Ishikawa (cell line): ENCODE data around the gene ZNF385C.

ENCODE experiments used
- CEBPB ChIP-seq: IDR thresholded peaks from 2 replicates; pipeline ENCODE4 v1.6.1; 2012
- CREB1 ChIP-seq: IDR thresholded peaks from 2 replicates; pipeline ENCODE4 v1.6.1; 2012; ENCODE audit warnings: low read depth
- EP300 ChIP-seq: IDR thresholded peaks from 2 replicates; pipeline ENCODE4 v1.6.1; 2012; ENCODE audit warnings: borderline replicate concordance
- FOXM1 ChIP-seq: IDR thresholded peaks from 2 replicates; pipeline ENCODE4 v1.6.1; 2012; ENCODE audit warnings: low read depth, borderline replicate concordance
- RAD21 ChIP-seq: IDR thresholded peaks from 2 replicates; pipeline ENCODE4 v1.6.1; 2012; ENCODE audit warnings: low read depth
- TAF1 ChIP-seq: IDR thresholded peaks from 2 replicates; pipeline ENCODE4 v1.6.1; 2012; ENCODE audit warnings: low read depth, mild to moderate bottlenecking
- TCF12 ChIP-seq: IDR thresholded peaks from 2 replicates; pipeline ENCODE4 v1.6.1; 2012; ENCODE audit warnings: low read depth
- YY1 ChIP-seq: IDR thresholded peaks from 2 replicates; pipeline ENCODE4 v1.6.1; 2012; ENCODE audit warnings: low read depth
- ZBTB7A ChIP-seq: IDR thresholded peaks from 2 replicates; pipeline ENCODE4 v1.6.1; 2012; ENCODE audit warnings: low read depth
- TF ChIP-seq, protein P1 (sequence below): IDR thresholded peaks from 2 replicates; pipeline ENCODE4 v1.6.1; 2012
- TF ChIP-seq, protein P2 (sequence below): IDR thresholded peaks from 2 replicates; pipeline ENCODE4 v1.6.1; 2012; ENCODE audit warnings: low read depth, mild to moderate bottlenecking

DNA sequence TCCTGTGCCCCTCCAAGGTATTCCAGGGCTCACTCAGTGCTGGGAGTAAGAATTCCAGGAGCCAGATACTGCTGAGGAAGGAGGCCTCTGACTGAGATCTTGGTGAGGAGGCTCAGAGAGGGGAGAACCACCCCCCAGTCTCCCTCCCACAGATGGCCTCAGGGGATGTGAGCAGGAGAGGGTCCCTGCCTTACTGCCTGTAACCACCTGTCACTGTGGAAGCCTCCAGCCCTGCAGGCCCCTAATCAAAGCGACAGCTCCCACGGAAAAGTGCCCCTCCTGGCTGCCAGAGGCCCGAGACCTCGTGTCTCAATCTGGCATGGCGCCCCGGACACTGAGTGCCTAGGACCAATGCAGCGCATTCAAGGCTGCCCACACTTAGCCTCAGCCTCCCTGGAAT lies 40.2 kb downstream of the ZNF385C start:
- TF ChIP-seq TCF12 = no peak
- TF ChIP-seq YY1 = no peak
- TF ChIP-seq, protein P1, sequence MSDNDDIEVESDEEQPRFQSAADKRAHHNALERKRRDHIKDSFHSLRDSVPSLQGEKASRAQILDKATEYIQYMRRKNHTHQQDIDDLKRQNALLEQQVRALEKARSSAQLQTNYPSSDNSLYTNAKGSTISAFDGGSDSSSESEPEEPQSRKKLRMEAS = no peak
- TF ChIP-seq EP300 = no peak
- TF ChIP-seq CREB1 = no peak
- TF ChIP-seq TAF1 = no peak
- no peak for TF ChIP-seq RAD21
- no peak for TF ChIP-seq ZBTB7A
- no peak for TF ChIP-seq FOXM1
- TF ChIP-seq CEBPB = no peak
- TF ChIP-seq, protein P2, sequence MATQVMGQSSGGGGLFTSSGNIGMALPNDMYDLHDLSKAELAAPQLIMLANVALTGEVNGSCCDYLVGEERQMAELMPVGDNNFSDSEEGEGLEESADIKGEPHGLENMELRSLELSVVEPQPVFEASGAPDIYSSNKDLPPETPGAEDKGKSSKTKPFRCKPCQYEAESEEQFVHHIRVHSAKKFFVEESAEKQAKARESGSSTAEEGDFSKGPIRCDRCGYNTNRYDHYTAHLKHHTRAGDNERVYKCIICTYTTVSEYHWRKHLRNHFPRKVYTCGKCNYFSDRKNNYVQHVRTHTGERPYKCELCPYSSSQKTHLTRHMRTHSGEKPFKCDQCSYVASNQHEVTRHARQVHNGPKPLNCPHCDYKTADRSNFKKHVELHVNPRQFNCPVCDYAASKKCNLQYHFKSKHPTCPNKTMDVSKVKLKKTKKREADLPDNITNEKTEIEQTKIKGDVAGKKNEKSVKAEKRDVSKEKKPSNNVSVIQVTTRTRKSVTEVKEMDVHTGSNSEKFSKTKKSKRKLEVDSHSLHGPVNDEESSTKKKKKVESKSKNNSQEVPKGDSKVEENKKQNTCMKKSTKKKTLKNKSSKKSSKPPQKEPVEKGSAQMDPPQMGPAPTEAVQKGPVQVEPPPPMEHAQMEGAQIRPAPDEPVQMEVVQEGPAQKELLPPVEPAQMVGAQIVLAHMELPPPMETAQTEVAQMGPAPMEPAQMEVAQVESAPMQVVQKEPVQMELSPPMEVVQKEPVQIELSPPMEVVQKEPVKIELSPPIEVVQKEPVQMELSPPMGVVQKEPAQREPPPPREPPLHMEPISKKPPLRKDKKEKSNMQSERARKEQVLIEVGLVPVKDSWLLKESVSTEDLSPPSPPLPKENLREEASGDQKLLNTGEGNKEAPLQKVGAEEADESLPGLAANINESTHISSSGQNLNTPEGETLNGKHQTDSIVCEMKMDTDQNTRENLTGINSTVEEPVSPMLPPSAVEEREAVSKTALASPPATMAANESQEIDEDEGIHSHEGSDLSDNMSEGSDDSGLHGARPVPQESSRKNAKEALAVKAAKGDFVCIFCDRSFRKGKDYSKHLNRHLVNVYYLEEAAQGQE = no peak
